Measurements from ENCODE around the gene NPSR1.

The NPSR1 gene

DNA sequence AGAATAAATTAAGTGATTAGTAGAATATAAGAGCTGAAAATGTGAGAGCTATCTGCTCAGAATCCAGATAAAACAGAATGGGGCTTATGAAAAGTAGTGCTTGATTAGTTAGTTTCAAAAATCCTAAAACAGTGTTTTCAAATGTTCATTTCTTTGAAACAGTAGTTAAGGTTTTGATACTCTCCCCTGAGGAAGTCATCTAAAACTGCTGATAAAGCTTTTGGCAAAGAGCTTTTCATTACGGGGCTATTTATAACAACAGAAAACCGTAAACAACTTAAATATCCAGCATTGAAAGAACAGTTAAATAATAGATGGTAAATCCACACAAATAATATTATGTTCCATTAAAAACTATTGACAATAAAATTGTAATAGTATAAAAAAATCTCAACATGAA lies 77.5 kb downstream of the NPSR1 start:
- Histone ChIP-seq H3K9me3 (ENCODE audit: control insufficient read depth, low read length) (no peaks in the 10 kb centered on the region), H3K36me3 (ENCODE audit: control insufficient read depth, insufficient read depth, low read length) (no peaks in the 10 kb centered on the region), H3K4me1 (no peaks in the 10 kb centered on the region), H2AFZ (no peak overlapping the region), H3K79me2 (no peaks in the 10 kb centered on the region), H3K27me3 (ENCODE audit: control insufficient read depth, insufficient read depth, low read length) (no peaks in the 10 kb centered on the region), H3K4me3 (ENCODE audit: low read depth, low read length) (no peak overlapping the region), H3K4me2 (ENCODE audit: low read length) (no peak overlapping the region), H3K9ac (no peak overlapping the region), H3K27ac (no peak overlapping the region)
- TF ChIP-seq, protein P1, sequence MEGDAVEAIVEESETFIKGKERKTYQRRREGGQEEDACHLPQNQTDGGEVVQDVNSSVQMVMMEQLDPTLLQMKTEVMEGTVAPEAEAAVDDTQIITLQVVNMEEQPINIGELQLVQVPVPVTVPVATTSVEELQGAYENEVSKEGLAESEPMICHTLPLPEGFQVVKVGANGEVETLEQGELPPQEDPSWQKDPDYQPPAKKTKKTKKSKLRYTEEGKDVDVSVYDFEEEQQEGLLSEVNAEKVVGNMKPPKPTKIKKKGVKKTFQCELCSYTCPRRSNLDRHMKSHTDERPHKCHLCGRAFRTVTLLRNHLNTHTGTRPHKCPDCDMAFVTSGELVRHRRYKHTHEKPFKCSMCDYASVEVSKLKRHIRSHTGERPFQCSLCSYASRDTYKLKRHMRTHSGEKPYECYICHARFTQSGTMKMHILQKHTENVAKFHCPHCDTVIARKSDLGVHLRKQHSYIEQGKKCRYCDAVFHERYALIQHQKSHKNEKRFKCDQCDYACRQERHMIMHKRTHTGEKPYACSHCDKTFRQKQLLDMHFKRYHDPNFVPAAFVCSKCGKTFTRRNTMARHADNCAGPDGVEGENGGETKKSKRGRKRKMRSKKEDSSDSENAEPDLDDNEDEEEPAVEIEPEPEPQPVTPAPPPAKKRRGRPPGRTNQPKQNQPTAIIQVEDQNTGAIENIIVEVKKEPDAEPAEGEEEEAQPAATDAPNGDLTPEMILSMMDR (IDR thresholded peaks at IDR 0.05): no peak

DNA sequence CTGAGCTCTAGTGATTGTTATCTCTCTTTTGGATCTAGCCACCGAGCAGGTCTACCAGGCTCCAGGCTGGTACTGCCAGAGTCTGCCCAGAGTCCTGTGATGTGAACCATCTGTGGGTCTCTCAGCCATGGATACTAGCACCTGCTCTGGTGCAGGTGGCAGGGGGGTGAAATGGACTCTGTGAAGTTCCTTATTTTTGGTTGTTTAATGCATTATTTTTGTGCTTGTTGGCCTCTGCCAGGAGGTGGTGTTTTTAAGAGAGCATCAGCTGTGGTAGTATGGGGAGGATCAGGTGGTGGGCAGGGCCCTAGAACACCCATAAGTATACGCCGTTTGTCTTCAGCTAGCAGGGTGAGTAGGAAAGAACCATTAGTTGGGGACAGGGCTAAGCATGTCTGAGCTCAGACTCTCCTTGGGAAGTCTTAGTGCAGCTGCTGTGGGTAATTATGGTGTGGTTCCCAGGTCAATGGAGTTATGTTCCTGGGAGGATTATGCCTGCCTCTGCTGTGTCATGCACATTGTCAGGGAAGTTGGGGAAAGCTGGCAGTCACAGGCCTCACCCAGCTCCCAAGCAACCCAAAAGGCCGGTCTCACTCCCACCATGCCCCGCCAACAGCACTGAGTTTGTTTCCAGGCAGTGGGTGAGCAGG lies 81.8 kb downstream of the NPSR1 start:
- Histone ChIP-seq H3K79me2 (no peaks in the 10 kb centered on the region), H3K36me3 (ENCODE audit: control insufficient read depth, insufficient read depth, low read length) (no peaks in the 10 kb centered on the region), H3K4me3 (ENCODE audit: low read depth, low read length) (no peak overlapping the region), H3K27ac (no peak overlapping the region), H2AFZ (no peak overlapping the region), H3K9me3 (ENCODE audit: control insufficient read depth, low read length) (no peaks in the 10 kb centered on the region), H3K4me2 (ENCODE audit: low read length) (no peak overlapping the region), H3K9ac (no peak overlapping the region), H3K27me3 (ENCODE audit: control insufficient read depth, insufficient read depth, low read length) (no peaks in the 10 kb centered on the region), H3K4me1 (no peaks in the 10 kb centered on the region)
- TF ChIP-seq, protein P1 (IDR thresholded peaks at IDR 0.05): no peak

DNA sequence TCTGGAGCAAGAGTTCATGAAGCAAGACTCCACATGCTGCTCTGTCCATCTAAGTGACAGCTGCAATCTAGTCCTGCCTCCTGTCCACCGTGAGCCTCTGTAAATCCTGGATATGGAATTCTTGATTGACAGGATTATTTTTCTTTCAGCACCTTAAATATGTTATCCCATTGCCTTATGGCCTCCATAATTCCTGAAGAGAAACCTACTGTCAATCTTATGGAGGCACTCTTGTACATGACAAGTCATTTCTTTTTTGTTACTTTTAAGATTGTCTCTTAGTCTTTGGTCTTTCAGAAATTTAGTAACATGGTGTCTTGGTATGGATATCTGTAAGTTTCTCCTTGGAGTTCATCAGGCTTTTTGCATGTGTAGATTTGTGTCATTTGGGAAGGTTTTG lies 82.8 kb downstream of the NPSR1 start:
- no peak overlapping the region for H3K27ac ChIP-seq
- H3K4me1 ChIP-seq: no peaks in the 10 kb centered on the region
- TF ChIP-seq, protein P1 (IDR thresholded peaks at IDR 0.05): no peak
- H2AFZ ChIP-seq: no peak overlapping the region
- no peak overlapping the region for H3K4me2 ChIP-seq (ENCODE audit: low read length)
- H3K79me2 ChIP-seq: no peaks in the 10 kb centered on the region
- H3K27me3 ChIP-seq (ENCODE audit: control insufficient read depth, insufficient read depth, low read length): no peaks in the 10 kb centered on the region
- H3K9ac ChIP-seq: no peak overlapping the region
- no peaks in the 10 kb centered on the region for H3K36me3 ChIP-seq (ENCODE audit: control insufficient read depth, insufficient read depth, low read length)
- no peaks in the 10 kb centered on the region for H3K9me3 ChIP-seq (ENCODE audit: control insufficient read depth, low read length)
- no peak overlapping the region for H3K4me3 ChIP-seq (ENCODE audit: low read depth, low read length)

DNA sequence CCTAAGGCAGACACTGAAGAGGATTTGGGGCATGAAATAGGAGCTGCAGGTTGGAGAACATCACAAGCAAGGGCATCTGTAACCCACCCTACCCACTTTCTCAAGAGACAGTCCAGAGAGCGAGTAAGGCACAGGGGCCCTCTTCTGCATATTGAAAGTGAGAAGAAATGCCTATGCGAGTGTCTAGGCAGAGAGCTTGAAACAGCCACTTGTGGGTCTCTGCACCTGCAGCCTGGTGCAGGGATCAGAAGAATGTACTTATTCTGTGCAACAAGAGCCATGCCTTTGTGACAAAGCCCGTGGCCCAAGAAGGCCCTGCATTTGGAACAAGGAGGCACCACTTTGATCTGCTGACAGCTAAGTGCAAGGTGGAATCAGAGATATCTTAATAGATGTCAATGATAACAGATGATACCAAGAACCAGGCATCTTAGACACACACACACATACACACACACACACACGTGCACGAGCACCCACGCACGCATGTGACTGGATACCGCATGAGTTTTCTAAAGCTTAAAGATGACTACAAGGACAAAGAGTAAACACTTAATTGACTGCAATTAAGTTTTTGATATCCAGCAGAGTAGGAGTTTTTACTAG lies 89.3 kb downstream of the NPSR1 start:
- H3K27ac ChIP-seq: no peak overlapping the region
- H3K36me3 ChIP-seq (ENCODE audit: control insufficient read depth, insufficient read depth, low read length): no peaks in the 10 kb centered on the region
- no peaks in the 10 kb centered on the region for H3K27me3 ChIP-seq (ENCODE audit: control insufficient read depth, insufficient read depth, low read length)
- H3K4me2 ChIP-seq (ENCODE audit: low read length): no peak overlapping the region
- H3K9ac ChIP-seq: no peak overlapping the region
- no peaks in the 10 kb centered on the region for H3K9me3 ChIP-seq (ENCODE audit: control insufficient read depth, low read length)
- TF ChIP-seq, protein P1 (IDR thresholded peaks at IDR 0.05): no peak
- no peaks in the 10 kb centered on the region for H3K4me1 ChIP-seq
- H3K4me3 ChIP-seq (ENCODE audit: low read depth, low read length): no peak overlapping the region
- H3K79me2 ChIP-seq: no peaks in the 10 kb centered on the region
- H2AFZ ChIP-seq: no peak overlapping the region
